Fibroblast of pulmonary artery (primary cell): ENCODE data around the gene RGS12.

Experiments used
- DNase-seq: peaks from one replicate; pipeline ENCODE4 v3.0.0-alpha.2; 2010; ENCODE audit warnings: low read depth
- H3K4me3 ChIP-seq: replicated peaks from 2 replicates; pipeline ENCODE4 v1.5.1; 2011; ENCODE audit warnings: low read depth, mild to moderate bottlenecking, control low read depth, low read length, moderate library complexity
- TF ChIP-seq, protein P1 (sequence below): IDR thresholded peaks from 2 replicates; pipeline ENCODE4 v1.5.1; 2011; ENCODE audit warnings: mild to moderate bottlenecking, control low read depth, low read length, inconsistent platforms; ENCODE audit errors: missing control alignments

Gene RGS12

GRCh38 chr4:3263053-3263875, 29.6 kb upstream of the RGS12 start:
- no peak for DNase-seq
- TF ChIP-seq, protein P1, sequence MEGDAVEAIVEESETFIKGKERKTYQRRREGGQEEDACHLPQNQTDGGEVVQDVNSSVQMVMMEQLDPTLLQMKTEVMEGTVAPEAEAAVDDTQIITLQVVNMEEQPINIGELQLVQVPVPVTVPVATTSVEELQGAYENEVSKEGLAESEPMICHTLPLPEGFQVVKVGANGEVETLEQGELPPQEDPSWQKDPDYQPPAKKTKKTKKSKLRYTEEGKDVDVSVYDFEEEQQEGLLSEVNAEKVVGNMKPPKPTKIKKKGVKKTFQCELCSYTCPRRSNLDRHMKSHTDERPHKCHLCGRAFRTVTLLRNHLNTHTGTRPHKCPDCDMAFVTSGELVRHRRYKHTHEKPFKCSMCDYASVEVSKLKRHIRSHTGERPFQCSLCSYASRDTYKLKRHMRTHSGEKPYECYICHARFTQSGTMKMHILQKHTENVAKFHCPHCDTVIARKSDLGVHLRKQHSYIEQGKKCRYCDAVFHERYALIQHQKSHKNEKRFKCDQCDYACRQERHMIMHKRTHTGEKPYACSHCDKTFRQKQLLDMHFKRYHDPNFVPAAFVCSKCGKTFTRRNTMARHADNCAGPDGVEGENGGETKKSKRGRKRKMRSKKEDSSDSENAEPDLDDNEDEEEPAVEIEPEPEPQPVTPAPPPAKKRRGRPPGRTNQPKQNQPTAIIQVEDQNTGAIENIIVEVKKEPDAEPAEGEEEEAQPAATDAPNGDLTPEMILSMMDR, result no peak
- H3K4me3 ChIP-seq, result no peak overlapping the region

DNA sequence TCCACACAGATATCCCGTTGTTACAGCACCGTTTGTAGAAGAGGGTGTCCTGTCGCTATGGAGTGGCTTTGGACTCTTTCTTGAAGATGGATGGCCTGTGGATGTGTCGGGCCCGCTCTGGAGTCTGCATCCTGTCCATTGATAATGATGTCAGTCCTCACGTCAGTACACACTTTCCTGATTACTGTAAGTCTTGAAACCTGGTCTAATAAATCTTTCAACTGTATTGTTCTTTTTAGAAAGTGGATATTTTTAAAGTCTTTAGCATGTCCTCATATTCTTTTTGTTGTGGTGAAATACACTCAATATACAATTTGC, 29.0 kb upstream of the RGS12 start:
- DNase-seq, result no peak

DNA sequence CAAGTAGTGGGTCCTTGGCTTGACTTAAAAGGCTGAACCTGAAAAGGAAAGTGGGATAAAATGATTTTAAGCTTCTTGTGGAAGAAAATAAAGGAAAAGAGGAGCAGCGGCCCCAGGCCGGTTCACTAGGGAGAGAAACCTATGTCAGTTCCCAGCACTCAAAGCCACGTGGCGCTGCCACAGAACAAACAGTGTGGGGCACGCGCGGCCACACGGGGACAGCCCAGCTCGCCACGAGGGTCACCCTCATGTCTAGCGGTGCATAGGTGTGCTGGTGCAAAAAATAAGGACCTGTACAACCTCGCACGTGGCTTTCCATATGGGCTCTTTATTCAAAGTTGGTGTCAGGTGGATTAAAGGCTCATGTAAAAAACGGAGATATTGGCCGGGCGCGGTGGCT, 26.7 kb upstream of the RGS12 start:
- H3K4me3 ChIP-seq, result no peak overlapping the region
- DNase-seq, result no peak
- TF ChIP-seq, protein P1, result no peak

More for the DNA sequence above, 29.0 kb upstream of the RGS12 start:
- H3K4me3 ChIP-seq, result no peak overlapping the region
- TF ChIP-seq, protein P1, result no peak

DNA sequence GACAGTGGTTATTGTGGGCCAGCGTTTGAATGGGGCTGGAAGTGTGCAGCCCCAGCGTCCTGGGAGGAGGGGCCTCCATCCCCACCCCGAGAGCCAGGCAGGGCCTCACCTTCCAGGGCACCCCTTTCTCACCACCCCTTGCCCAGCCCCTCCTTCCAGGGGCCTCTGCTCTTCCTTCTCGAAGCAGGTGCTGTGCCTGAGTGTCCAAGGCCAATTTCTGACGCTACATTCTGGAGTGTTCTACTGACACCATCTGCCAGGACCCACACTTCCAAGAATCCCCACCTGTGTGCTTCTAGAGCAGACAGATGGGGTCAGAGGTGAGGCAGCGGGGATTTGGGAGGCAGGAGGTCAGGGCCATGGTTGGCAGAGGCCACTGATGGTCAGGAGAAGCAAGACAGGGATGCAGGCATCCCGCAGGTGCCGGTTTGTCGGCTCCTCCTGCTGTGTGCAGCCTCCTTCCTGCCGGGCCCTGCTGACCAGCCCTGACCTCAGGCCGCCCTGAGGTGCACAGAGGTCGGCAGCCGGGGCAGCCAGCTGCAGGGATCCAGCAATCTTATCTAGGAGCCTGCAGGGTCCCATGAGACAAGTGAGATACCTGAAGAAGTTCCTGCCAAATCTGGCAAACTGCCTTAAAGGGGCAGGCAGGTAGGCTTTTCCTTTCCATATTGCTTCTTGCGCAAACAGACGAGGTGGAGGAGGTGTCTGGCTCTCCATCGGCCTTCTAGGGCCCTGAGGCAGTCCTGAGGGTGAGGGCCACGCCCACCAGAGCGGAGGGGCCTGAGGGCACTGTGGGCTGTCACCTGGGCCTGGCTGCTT, 25.0 kb upstream of the RGS12 start:
- DNase-seq, result no peak
- TF ChIP-seq, protein P1, result no peak
- H3K4me3 ChIP-seq, result no peak overlapping the region

DNA sequence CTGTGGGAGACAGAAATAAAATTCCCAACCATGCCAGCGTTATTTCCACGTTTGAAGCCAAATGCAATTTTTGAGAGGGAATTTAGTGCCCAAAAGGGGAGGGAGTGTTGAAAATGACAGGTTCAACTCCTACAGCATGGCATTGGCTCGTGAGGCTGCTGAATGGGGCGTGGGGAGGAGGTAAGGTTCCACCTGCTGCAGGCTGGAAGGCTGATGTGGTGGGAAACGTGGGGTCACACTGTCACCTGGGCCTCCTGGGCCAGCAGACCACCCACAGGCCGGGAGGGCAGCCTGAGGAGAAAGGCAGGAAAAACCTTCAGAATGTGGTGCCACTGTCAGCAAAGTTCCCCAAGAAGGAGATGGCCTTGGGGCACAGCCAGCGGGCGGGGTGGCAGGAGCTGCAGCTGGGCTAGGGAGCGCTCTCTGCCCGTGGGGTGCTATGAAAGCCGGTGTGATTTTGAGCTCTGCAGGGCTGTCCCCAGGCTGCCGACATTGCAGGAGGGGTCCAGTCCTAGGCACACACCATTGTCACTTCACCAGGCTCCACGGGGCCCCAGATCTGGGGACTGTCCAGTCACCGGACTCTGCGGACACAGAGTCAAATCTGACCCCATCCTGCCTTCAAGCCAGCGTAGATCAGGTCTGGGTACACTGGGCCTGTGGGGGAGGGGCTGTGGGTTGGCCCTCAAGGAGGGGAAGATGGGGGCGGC, 24.3 kb upstream of the RGS12 start:
- no peak for DNase-seq
- TF ChIP-seq, protein P1, result no peak

GRCh38 chr4:3269105-3269927, 23.5 kb upstream of the RGS12 start:
- TF ChIP-seq, protein P1, result no peak
- H3K4me3 ChIP-seq, result no peak overlapping the region
- DNase-seq, result no peak

More for the DNA sequence above, 24.3 kb upstream of the RGS12 start:
- H3K4me3 ChIP-seq, result no peak overlapping the region
